NB4 (cell line): ENCODE data around the gene VPS37B.

Source experiments
- DNase-seq: peaks from one replicate; pipeline ENCODE4 v3.0.0; 2010; ENCODE audit warnings: low read depth
- H3K4me3 ChIP-seq: one replicate; pipeline ENCODE4 v1.5.1; 2011; ENCODE audit warnings: mild to moderate bottlenecking, low read depth, low read length, moderate library complexity
- MAX ChIP-seq: IDR thresholded peaks from 2 replicates; pipeline ENCODE4 v1.6.1; 2011; ENCODE audit warnings: low read depth, low read length
- MYC ChIP-seq: IDR thresholded peaks from 2 replicates; pipeline ENCODE4 v1.6.1; 2011; ENCODE audit warnings: low read depth, low read length
- POLR2A ChIP-seq: IDR thresholded peaks from 2 replicates; pipeline ENCODE4 v1.6.1; 2011; ENCODE audit warnings: mild to moderate bottlenecking; ENCODE audit not compliant: insufficient read length; ENCODE audit errors: extremely low read depth
- TF ChIP-seq, protein P1 (sequence below): IDR thresholded peaks from one replicate; pipeline ENCODE4 v1.5.1; 2012; ENCODE audit warnings: low read depth, low read length

Gene VPS37B

DNA sequence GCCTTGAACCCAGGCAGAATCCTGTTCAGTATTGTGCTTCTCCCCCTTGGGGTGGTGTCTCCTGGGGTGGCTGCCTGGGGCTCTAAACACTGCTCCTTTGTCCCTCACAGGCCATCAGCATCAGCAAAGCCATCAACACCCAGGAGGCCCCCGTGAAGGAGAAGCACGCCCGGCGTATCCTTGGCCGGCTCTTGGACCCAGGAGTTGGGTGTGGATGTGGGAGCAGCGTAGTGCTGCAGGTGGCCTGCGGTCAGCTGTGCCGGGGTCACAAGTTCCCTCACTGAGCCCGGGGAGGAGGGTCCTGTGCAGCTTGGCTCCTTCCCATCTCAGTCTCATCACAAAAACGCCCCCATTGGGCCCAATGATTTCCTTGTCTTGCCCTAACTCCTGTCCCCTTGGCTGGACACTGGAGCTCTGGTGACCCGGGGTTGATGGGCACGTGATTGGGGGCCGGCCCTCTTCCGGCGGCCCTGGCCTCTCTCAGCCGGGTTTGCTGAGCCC lies 48.0 kb downstream of the VPS37B start:
- DNase-seq = no peak
- H3K4me3 ChIP-seq = no peak overlapping the region
- TF ChIP-seq MYC (no peak), POLR2A (no peak), MAX (no peak)
- TF ChIP-seq, protein P1, sequence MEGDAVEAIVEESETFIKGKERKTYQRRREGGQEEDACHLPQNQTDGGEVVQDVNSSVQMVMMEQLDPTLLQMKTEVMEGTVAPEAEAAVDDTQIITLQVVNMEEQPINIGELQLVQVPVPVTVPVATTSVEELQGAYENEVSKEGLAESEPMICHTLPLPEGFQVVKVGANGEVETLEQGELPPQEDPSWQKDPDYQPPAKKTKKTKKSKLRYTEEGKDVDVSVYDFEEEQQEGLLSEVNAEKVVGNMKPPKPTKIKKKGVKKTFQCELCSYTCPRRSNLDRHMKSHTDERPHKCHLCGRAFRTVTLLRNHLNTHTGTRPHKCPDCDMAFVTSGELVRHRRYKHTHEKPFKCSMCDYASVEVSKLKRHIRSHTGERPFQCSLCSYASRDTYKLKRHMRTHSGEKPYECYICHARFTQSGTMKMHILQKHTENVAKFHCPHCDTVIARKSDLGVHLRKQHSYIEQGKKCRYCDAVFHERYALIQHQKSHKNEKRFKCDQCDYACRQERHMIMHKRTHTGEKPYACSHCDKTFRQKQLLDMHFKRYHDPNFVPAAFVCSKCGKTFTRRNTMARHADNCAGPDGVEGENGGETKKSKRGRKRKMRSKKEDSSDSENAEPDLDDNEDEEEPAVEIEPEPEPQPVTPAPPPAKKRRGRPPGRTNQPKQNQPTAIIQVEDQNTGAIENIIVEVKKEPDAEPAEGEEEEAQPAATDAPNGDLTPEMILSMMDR = no peak

DNA sequence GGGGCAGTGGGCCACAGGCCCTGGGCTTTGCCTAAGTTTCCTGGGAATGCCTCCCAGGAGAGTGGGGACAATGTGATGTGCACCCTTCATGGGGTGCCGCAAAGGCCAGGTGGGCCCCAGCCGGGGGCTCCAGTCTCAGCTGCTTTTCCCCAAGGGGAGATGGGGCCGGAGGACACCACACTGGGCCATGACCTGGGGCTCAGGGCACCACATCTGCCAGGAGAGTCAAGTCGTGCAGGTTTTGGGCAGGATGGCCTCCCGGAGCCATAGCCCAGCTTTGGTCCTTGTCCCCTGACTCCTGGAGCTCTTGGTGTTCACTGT lies 48.4 kb downstream of the VPS37B start:
- no peak overlapping the region for H3K4me3 ChIP-seq
- no peak for TF ChIP-seq POLR2A
- DNase-seq = no peak

GRCh38 chr12:122846622-122847515 lies 49.1 kb downstream of the VPS37B start:
- TF ChIP-seq MYC (no peak), POLR2A (no peak), MAX (no peak)
- TF ChIP-seq, protein P1 = no peak
- no peak for DNase-seq
- H3K4me3 ChIP-seq = no peak overlapping the region

GRCh38 chr12:122845865-122846621 lies 49.9 kb downstream of the VPS37B start:
- TF ChIP-seq, protein P1 = no peak
- no peak for TF ChIP-seq POLR2A
- TF ChIP-seq MAX = no peak
- no peak for TF ChIP-seq MYC
- H3K4me3 ChIP-seq = no peak overlapping the region
- no peak for DNase-seq

DNA sequence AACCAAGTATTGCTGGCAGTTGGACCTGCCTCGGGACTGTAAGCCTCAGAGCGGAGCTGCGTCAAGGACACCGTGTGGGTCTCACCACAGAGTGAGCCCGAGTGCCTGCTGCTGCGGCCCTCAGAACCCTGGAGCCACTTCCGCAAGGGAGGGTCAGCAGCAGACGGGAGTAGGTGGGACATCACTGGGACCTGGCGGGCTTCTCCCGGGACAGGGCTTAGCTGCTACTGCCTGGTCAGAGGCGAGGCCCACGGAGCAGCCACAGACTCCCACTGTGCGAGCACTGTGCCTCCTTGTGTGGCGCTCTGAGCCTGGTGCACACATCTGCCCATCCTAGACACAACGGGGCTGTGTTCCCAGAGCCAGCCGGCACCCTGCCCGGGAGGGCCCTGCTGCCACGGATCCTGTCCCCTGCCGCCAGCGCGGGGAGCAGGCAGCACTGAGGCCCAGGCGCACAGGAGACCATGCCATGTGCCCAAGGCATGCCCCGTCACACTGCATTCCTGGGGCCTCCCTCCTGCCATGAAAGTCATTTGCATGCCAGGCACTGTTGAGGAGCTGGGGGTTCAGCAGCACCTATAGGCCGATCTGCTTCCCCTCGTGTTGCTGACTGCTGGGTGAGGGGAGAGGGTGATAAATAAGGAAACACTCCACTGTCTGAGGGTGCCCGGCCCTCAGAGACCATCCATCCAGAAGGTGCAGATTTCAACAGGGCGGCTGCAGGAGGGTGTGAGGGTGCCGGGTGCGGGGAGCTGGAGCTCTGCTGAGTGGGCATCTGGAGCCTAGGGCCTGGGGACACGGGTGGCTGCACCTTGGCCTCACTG lies 50.7 kb downstream of the VPS37B start:
- TF ChIP-seq MYC (no peak), POLR2A (no peak), MAX (no peak)
- TF ChIP-seq, protein P1 = no peak
- H3K4me3 ChIP-seq = no peak overlapping the region
- DNase-seq = no peak
